Loucy (cell line): ENCODE measurements around the gene DTX3.
A peak's percentile ranks its signal among the peaks of the same experiment; 100 is the strongest.

Experiments
- H2AFZ ChIP-seq: fragments of 200-600 bp; sonication (generic); 2 replicates; pipeline ENCODE4 v1.6.0; 2016; ENCODE audit warnings: antibody characterized with exemption, mild to moderate bottlenecking, low read length, moderate library complexity
- H3F3A ChIP-seq: fragments of 200-600 bp; 2 replicates; pipeline ENCODE4 v1.6.0; 2016; ENCODE audit warnings: antibody characterized with exemption, low read depth, mild to moderate bottlenecking
- H3K27me3 ChIP-seq: fragments of 200-600 bp; sonication (generic); 2 replicates; pipeline ENCODE4 v1.6.1; 2014; ENCODE audit warnings: low read length, mild to moderate bottlenecking; ENCODE audit not compliant: insufficient read depth, poor library complexity, severe bottlenecking
- H3K36me3 ChIP-seq: fragments of 200-600 bp; sonication (generic); 2 replicates; pipeline ENCODE4 v1.6.1; 2016; ENCODE audit warnings: low read length; ENCODE audit not compliant: insufficient read depth
- H3K4me1 ChIP-seq: fragments of 200-600 bp; sonication (generic); 2 replicates; pipeline ENCODE4 v1.5.1; 2014; ENCODE audit warnings: low read length, mild to moderate bottlenecking; ENCODE audit not compliant: insufficient read depth, poor library complexity, severe bottlenecking
- H3K4me2 ChIP-seq: fragments of 200-600 bp; sonication (generic); 2 replicates; pipeline ENCODE4 v1.6.0; 2014; ENCODE audit warnings: antibody characterized with exemption, low read length, low read depth, mild to moderate bottlenecking; ENCODE audit not compliant: poor library complexity, severe bottlenecking
- H3K4me3 ChIP-seq: fragments of 200-600 bp; sonication (generic); 2 replicates; pipeline ENCODE4 v1.5.1; 2014; ENCODE audit warnings: low read length, mild to moderate bottlenecking, mixed read lengths; ENCODE audit not compliant: poor library complexity, severe bottlenecking
- H3K79me2 ChIP-seq: fragments of 200-600 bp; sonication (generic); 2 replicates; pipeline ENCODE4 v1.6.1; 2014; ENCODE audit warnings: low read length; ENCODE audit not compliant: insufficient read depth
- H3K9ac ChIP-seq: fragments of 200-600 bp; sonication (generic); 2 replicates; pipeline ENCODE4 v1.6.0; 2014; ENCODE audit warnings: mild to moderate bottlenecking, low read depth, low read length, moderate library complexity; ENCODE audit not compliant: poor library complexity, severe bottlenecking
- H3K9me2 ChIP-seq: fragments of 200-600 bp; sonication (generic); replicated peaks from 2 replicates; pipeline ENCODE4 v1.6.1; 2016; ENCODE audit warnings: low read depth, low read length, mixed read lengths
- H3K9me3 ChIP-seq: fragments of 200-600 bp; sonication (generic); 2 replicates; pipeline ENCODE4 v1.6.1; 2014; ENCODE audit warnings: mild to moderate bottlenecking, antibody characterized with exemption, low read length, low read depth; ENCODE audit not compliant: insufficient read depth
- H4K20me1 ChIP-seq: fragments of 200-600 bp; sonication (generic); 2 replicates; pipeline ENCODE4 v1.6.0; 2014; ENCODE audit warnings: antibody characterized with exemption, low read length, mild to moderate bottlenecking; ENCODE audit not compliant: insufficient read depth, poor library complexity, severe bottlenecking
- CTCF ChIP-seq: fragments of 200-600 bp; sonication (generic); conservative IDR thresholded peaks from 2 replicates; pipeline ENCODE4 v1.5.1; 2014; ENCODE audit warnings: mild to moderate bottlenecking, antibody characterized with exemption, low read length
- EZH2phosphoT487 ChIP-seq: fragments of 200-600 bp; IDR thresholded peaks from 2 replicates; pipeline ENCODE4 v1.6.1; 2018; ENCODE audit warnings: antibody characterized with exemption, mild to moderate bottlenecking, moderate library complexity, borderline replicate concordance

The DTX3 gene

GRCh38 chr12:57592551-57593165, 12.0 kb upstream of the DTX3 start:
- Histone ChIP-seq H2AFZ (no peak overlapping the region), H4K20me1 (no peaks in the 10 kb centered on the region), H3K27me3 (no peaks in the 10 kb centered on the region), H3K4me3 (peak overlapping the region; percentile 87), H3K4me2 (peak overlapping the region; percentile 98), H3K9me2 (no peaks in the 10 kb centered on the region), H3K36me3 (peaks cover 9% of the 10 kb centered on the region; the same call in 1 of the 2 replicates), H3K9ac (peak overlapping the region; percentile 74), H3K4me1 (peaks cover 22% of the 10 kb centered on the region), H3K9me3 (no peaks in the 10 kb centered on the region), H3F3A (no peaks in the 10 kb centered on the region), H3K79me2 (peaks cover 33% of the 10 kb centered on the region; the same call in 1 of the 2 replicates)
- no peak for TF ChIP-seq CTCF
- TF ChIP-seq EZH2phosphoT487, result no peak

DNA sequence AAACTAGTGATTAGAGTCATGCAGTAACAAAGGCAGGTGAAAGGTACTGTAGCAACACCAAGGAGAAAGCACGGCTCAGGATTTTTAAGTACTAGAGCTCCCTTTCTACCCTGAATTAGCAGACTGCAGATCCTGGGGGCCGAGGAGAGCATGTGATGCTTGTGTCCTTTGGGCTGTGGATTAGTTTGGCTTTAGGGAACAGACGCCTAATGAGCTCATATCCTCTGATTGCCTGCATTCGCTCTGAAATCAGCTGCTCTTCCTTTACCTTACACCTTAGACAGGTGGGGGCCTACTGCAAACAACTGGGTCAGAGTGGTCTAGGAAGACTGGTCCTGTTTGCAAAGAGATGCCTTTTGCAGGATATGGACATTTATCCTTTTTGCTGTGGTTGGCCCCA, 11.4 kb upstream of the DTX3 start:
- H3F3A ChIP-seq, result no peaks in the 10 kb centered on the region
- H3K79me2 ChIP-seq, result peaks cover 33% of the 10 kb centered on the region; the same call in 1 of the 2 replicates
- no peaks in the 10 kb centered on the region for H3K9me2 ChIP-seq
- no peak overlapping the region for H2AFZ ChIP-seq
- no peaks in the 10 kb centered on the region for H3K27me3 ChIP-seq
- peak overlapping the region; percentile 74 for H3K9ac ChIP-seq
- TF ChIP-seq CTCF (no peak), EZH2phosphoT487 (no peak)
- peaks cover 22% of the 10 kb centered on the region for H3K4me1 ChIP-seq
- H3K4me2 ChIP-seq, result peak overlapping the region; percentile 98
- no peaks in the 10 kb centered on the region for H3K9me3 ChIP-seq
- no peaks in the 10 kb centered on the region for H4K20me1 ChIP-seq
- H3K36me3 ChIP-seq, result peaks cover 11% of the 10 kb centered on the region; the same call in 1 of the 2 replicates
- peak overlapping the region; percentile 87 for H3K4me3 ChIP-seq

DNA sequence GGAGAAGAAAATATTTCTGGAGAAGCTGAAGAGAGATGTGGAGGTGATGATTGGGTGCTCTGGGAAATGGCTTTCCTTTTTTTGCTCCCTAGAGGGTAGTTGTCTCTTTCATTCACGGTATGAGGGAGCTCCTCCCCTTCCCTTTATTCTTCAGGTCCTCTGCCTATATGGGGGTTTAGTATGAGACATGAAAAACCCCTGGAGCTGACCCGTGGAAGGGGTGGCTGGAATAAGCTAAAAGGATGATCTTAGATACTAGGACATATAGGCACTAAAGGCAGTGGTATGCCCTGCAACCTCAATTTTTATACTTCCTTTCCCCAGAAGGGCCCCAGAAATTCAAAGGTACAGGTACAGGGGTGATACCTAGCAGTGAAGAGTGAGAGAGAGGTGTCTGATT, 4.2 kb upstream of the DTX3 start:
- TF ChIP-seq EZH2phosphoT487 (no peak), CTCF (no peak)
- Histone ChIP-seq H3K9me2 (no peaks in the 10 kb centered on the region), H3K9ac (no peak overlapping the region), H3F3A (no peaks in the 10 kb centered on the region), H2AFZ (no peak overlapping the region), H4K20me1 (no peaks in the 10 kb centered on the region), H3K36me3 (peaks cover 40% of the 10 kb centered on the region; the same call in 1 of the 2 replicates), H3K79me2 (no peaks in the 10 kb centered on the region), H3K4me3 (no peak overlapping the region), H3K4me2 (no peak overlapping the region), H3K9me3 (no peaks in the 10 kb centered on the region), H3K4me1 (peaks cover 14% of the 10 kb centered on the region), H3K27me3 (no peaks in the 10 kb centered on the region)
